GM12874 (cell line): ENCODE results near the gene CEP120.

ENCODE experiments used
- TF ChIP-seq, protein P1 (sequence below): IDR thresholded peaks from 2 replicates; pipeline ENCODE4 v1.5.1; 2011; ENCODE audit warnings: low read depth, mild to moderate bottlenecking, control low read depth, low read length, moderate library complexity; ENCODE audit not compliant: insufficient read depth

Gene CEP120

DNA sequence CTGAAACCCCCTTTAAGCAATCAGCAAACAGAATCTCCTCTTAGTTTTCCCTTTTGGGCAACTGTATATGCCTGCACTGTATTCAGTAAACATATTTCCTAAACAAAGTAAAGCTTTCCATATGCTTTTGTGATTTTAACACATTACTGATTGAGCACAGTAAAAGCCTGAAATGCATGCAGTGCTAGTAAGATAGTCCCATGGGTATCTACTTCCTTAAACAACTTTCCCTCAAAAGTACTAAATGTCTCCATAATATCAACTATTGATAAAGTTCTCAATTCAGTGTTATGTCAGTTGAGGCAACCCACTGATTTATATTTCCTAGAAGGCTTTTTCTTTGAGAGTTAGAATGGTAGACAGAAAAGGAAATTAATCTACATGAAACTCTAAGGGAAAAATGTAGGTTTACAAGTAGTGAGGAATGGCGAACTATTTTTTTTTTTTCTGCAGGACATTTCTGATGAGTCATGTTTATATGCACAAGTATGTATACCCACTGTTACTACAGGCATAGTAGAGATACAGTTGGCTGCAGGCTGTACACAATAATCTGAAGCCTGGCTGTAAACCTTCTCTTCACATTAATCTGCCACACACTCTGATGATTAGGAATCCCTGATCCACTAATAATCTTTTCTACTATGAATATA, 31.2 kb upstream of the CEP120 start:
- TF ChIP-seq, protein P1, sequence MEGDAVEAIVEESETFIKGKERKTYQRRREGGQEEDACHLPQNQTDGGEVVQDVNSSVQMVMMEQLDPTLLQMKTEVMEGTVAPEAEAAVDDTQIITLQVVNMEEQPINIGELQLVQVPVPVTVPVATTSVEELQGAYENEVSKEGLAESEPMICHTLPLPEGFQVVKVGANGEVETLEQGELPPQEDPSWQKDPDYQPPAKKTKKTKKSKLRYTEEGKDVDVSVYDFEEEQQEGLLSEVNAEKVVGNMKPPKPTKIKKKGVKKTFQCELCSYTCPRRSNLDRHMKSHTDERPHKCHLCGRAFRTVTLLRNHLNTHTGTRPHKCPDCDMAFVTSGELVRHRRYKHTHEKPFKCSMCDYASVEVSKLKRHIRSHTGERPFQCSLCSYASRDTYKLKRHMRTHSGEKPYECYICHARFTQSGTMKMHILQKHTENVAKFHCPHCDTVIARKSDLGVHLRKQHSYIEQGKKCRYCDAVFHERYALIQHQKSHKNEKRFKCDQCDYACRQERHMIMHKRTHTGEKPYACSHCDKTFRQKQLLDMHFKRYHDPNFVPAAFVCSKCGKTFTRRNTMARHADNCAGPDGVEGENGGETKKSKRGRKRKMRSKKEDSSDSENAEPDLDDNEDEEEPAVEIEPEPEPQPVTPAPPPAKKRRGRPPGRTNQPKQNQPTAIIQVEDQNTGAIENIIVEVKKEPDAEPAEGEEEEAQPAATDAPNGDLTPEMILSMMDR = no peak

DNA sequence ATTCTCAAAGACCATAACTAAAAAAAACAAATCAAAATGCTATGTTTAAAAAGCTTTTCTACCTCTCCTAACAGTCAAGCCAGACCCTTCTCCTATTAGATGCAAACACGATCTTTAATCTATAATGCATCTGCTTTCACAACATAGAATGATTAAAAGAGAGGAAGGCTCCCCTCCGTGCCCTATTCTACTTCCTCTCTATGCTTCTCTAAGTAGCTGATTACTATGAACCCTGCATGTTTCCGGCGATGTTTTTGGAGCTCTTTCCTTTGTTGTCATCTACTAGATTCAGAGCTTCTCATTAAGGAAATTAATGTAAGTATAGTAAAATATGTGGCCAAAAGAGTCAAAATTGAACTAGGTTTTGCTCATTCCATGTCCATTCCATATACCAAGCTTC, 29.2 kb upstream of the CEP120 start:
- TF ChIP-seq, protein P1 = no peak

DNA sequence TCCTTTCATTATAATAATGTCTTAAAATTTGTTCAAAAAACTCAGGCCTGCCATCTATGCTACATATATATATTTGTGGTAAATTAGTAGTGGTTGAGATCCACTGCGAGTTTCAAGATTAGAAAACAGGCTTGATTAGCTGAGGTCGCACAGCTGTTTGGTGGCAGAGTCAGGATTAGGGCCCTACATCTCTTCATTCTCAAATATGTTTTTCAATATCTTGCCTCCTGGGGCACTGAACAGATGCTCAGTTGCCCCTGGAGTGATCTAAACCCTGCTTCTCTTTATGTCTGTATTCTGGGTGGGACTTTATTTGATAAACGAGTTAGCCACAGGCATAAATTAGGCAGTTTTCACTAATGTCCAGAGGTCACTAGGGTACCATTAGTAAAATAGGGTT, 27.8 kb upstream of the CEP120 start:
- TF ChIP-seq, protein P1 = no peak

DNA sequence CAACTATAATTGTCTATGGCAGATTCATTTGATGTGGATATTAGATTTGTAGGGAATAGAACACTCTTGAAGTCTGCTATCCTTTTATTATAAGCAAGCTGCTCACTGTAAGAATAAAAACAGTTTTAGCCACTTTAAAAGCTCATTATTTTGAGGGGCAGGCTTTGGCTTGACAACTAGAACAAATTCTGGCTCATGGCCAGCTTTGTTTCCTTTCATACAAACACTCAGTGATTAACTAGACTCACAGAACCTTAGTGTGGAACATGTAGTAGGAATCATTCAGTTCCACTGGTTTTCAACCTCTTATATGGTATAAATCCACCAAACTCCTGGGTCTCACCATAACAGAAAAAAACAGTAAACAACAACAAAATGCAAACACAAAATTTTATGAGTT, 27.4 kb upstream of the CEP120 start:
- TF ChIP-seq, protein P1 = no peak

DNA sequence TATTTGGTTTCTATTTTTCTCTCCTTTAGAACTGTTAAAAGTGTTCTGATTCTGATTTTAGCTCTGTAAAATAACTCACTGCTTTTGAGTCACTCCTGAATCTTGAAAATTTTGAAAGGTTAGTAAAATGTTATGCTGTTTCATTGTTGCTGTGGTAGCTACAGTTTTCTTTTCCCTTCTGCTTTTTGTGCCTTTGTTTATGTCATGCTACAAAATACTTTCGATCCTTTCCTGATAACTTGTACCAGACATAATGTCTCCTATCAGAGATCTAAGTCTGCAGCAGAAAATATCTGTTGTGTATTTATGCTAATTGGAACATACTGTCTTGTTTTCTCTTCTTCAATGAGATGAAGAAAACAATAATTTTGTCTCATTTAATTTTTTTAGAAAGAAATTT, 26.9 kb upstream of the CEP120 start:
- TF ChIP-seq, protein P1 = no peak

DNA sequence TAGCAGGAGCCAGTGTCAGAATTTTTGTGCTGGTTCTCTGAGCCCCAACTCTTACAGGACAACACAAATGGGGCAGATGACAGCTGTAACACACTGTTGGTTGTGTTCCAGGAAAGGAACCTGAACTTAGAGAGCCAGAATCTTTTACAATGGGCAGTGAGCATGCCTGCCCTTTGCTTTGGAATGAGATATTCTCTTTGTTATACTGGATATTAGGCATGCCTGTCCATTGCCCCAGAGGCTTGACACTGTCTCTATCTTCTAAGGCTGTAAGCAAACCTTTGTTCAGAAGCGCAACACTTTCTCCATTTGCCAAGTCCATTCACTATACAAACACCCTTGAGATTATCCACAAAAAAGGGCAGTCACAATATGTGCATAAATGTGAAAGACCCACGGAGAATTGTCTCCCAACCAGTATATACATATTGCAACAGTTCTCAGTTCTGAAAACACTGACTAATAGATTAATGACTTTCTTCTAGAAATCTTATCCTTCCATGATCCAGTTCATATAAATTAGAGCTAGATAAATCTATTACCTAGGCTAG, 26.3 kb upstream of the CEP120 start:
- TF ChIP-seq, protein P1 = no peak

DNA sequence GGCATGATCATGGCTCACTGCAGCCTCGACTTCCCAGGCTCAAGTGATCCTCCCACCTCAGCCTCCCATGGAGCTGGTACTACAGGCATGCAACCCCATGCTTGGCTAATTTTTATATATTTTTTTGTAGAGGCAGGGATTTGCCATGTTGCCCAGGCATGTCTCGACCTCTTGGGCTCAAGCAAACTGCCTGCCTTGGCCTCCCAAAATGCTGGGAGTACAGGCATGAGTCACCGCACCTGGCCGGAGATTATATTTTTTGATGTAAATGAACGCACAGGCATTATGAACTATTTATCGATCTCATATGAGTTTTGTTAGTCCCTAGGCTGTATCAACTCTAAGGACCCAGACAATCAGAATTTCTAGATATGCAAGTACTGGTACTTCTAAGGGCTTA, 25.5 kb upstream of the CEP120 start:
- TF ChIP-seq, protein P1 = no peak
